ENCODE data around the gene USP32.
"Not testable (repeated sequence)": the region's sequence is repeated elsewhere in the genome, so short reads cannot be mapped to it uniquely, and the experiment has no call there.

Gene USP32

GRCh38 chr17:60293580-60294335, 98.2 kb downstream of the USP32 start:
- DNase-seq = no peak

DNA sequence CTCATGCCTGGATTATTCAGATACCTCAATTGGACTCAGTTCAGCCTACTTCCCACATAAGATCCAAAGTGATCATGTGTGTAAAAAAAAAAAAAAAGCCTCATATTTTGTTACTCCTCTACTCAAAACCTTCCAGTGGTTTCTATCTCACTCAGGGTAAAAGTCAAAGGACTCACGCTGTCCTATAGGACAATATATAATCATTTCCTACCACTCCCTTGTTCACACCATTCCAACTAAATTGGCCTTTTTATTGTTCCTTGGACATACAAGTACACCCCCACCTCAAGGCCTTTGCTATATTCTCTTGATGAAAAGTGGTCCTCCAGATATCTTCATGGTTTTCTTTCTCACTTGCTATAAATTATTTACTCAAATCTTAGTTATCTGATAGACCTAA, 99.2 kb downstream of the USP32 start:
- DNase-seq = no peak

- no peak for DNase-seq
These were observed 107.2 kb downstream of the USP32 start for GRCh38 chr17:60284709-60285108.

DNA sequence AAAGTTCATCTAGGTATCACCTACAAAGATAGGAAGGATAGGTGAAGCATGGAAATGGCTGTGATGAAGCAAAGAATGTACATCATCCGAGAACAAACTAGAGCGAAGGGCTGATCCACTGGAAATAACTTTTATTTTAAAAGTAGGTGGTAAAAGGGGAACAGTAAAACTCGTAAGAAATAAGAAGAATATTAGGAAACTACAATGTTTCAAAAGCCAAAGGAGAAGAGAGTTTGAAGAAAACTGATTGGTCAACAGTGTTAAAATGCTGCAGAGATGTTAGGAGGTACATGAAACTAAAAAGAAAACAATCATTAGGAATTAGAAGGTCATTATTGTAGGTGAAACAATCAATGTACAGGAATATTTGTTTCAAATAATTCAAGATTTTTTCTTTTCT, 108.1 kb downstream of the USP32 start:
- no peak for DNase-seq

DNA sequence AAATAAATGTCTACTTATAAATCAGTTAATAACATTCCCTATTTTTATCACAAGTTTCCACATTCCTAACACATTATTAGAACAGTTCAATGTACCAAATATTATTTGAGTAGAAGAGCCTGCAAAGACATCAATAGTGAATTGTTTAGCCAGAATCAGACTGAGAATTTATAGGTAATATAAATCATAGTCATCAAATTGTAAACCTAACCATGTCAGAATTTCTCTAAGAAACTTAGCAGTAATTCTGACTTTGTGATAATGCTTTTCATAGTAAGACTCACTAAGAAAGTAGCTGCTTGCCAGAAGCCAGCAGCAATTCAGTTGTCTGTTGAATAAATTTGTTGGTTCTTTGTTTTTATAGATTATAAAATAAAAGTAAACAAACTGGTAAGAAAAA, 111.3 kb downstream of the USP32 start:
- DNase-seq = no peak

- DNase-seq = no peak
These were observed 113.7 kb downstream of the USP32 start for GRCh38 chr17:60278237-60278636.

DNA sequence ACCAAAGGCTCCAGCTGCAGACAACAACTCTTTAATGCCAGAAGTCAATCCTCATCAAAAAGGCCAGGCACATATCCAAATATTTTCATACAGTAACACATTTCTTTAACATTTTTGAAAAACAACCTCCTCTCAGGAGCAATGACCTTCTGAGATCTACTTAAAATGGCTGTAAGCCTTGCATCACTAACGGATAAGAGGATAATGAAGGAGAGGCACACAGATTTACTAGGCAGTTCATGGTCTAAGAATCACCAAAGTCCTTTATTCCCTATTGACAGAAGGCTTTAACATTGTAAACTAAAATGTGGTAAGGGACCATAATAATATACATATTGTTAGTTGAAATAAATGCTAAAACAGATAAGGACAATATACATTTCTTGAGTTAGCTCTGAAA, 114.7 kb downstream of the USP32 start:
- DNase-seq = no peak

- DNase-seq = no peak
These were observed 122.5 kb downstream of the USP32 start for GRCh38 chr17:60269417-60269816.

GRCh38 chr17:60260540-60260939, 131.4 kb downstream of the USP32 start:
- no peak for DNase-seq

DNA sequence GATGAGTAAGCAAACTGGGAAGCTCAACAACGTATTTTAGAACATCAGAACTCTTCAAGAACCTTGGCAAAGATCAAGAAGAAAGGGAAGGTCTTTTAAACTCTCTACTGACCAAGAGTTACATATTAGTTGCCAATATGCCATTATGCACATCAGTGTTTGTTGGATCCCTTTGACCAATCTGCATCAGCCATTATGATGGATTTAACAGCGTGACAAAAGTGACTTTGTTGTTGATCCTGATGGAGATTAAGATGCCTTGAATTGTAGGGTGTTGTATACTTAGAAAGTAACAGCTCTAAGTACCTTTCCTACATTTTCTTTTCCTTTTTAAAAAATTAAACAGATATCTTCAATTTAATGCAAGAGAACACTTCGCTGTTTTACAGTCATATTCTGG, 133.6 kb downstream of the USP32 start:
- DNase-seq = no peak

DNA sequence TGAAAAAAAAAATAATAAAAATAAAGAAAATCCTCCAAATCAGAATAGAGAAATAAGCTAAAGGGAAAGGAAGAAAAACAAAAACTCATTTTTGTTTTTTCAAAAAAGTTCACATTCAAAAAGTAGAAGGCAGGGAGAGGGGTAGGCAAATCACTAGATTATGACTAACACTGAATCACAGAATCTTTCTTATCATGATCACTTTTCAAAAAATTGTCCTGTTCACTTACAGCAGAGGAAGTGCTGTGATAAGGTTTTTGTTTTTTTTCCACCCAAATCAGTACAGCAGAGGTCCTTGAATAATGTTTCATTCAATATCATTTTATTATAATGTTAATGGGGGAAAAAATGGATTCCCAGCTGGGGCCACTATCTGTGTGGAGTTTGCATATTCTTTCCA, 135.8 kb downstream of the USP32 start:
- DNase-seq = no peak

- DNase-seq = no peak
These were observed 138.9 kb downstream of the USP32 start for GRCh38 chr17:60253048-60253447.

- no peak for DNase-seq
These were observed 139.5 kb downstream of the USP32 start for GRCh38 chr17:60252459-60252858.

DNA sequence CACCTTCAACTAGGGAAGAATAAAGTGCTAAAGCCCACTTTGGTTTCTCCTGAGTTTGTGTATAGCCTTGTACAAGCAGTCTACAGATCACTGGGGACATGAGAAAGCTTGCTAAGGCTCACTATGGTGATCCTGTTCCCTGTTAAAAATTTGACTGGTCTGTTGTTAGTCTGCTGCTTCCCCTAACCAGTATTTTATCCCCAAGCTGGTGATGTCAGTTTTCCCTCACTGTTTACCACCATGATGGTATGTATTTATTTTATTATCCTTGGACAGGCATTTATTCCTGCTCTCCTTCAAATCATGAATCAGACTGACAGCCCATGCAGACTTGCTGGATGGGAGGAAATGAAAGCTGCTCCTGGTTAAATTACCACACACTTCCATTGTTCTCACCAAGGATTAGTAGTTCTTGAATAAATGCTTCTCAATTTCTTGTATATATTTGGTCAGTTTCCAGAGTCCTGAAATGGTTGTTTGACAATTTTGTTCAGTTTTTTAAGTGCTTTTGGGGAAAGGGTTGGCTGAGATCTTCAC, 142.6 kb downstream of the USP32 start:
- no peak for DNase-seq

DNA sequence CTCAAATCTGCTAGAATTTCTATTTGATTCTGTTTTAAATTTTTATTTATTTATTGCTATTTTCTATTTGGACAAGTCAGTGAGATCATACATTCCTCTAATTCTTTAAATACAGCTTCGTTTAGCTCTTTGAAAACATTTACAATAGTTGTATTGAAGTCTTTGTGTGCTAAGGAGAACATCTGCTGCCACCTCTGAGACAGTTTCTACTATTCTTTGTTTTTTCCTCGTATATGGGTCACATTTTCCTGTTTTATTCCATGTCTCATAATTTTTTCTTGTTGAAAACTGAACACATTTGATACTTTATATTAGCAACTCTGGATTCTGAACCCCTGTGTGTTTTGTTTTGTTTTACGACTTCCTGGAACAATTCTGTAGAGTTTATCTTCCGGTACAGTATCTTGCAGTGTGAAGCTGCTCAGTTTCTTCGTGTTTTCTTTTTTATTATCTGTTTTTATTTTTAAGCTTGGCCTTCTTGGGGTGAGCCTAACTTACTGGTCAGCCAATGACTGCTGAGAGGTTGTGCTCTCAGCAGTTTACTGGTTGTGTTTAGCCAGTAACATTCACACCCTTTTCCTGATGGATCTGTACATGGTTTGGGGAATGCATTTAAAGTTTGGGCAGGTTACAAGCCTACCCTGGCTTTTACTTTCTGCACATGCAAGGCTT, 143.2 kb downstream of the USP32 start:
- DNase-seq = no peak

- DNase-seq = no peak
These were observed 144.0 kb downstream of the USP32 start for GRCh38 chr17:60247836-60248461.

GRCh38 chr17:60244656-60245055, 147.3 kb downstream of the USP32 start:
- DNase-seq = no peak

GRCh38 chr17:60240290-60240689, 151.6 kb downstream of the USP32 start:
- no peak for DNase-seq

DNA sequence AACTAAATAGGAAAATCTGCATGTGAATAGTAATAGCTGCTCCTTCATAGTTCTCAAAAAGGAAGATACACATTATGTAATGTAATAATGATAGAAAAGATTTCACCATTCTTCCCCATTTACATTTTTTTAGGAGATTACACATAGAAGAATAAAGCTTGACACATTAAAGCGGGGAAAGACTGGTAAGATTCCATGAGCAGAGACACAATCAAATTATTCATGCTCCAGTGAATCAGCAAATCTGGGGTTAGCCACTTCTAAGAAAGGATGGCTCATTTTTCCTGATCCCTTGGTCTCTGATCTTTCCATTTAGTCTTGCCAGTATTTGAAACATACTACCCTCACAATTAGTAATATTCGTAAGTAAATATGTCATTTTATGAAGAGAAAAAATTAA, 160.2 kb downstream of the USP32 start:
- no peak for DNase-seq

GRCh38 chr17:60231234-60231633, 160.7 kb downstream of the USP32 start:
- DNase-seq = no peak

DNA sequence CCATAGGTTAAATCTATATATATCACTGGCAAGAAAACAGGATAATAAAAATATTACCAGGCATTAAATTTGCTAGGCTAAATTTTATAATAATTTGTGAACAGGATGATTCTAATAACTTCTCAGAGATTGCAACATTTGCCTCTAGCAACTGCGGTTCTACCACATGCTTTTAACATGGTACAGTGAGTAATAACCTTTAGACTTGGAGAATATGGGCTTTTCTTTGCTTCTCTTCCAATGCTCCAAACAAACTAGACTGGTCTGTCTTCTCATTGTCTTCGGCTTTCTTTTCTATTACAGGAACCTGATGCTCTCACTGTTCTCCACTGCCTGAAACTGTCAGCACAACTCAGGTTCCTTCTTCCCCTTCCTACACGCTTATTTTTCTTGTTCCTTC, 161.6 kb downstream of the USP32 start:
- no peak for DNase-seq

DNA sequence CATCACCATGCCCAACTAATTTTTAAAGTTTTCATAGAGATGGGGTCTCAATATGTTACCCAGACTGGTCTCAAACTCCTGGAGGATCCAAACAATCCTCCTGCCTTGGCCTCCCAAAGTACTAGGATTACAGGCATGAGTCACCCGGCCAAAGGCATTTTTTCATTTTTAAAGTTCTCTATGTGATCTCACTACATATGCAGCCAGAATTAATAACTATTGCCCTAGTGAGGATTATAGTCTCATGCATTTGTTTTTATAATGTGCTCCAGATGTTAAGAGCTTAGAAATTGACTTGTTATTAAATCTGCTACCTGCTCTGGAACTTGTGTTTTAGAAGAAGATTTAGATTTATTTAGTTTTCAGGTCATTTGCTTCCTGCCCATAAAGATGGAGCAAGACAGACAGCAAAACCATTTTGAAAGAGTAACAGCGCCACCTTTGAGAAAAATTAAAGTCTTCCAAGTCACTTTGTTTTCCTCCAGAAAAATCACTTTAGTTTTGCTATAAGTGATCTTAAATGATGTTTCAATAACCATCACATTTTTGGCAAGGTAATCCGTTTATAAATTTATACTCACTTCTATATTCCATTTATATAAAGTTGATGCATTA, 162.6 kb downstream of the USP32 start:
- DNase-seq = no peak

DNA sequence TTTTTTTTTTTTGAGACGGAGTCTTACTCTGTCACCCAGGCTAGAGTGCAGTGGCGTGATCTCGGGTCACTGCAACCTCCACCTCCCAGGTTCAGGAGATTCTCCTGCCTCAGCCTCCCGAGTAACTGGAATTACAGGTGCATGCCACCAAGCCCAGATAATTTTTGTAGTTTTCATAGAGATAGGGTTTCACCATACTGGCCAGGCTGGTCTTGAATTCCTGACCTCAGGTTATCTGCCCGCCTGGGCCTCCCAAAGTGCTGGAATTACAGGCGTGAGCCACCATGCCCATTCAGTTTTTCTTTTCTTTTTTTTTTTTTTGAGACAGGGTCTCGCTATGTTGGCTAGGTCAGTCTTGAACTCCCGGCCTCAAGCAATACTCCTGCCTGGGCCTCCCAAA, 164.7 kb downstream of the USP32 start:
- DNase-seq = not testable (repeated sequence)

DNA sequence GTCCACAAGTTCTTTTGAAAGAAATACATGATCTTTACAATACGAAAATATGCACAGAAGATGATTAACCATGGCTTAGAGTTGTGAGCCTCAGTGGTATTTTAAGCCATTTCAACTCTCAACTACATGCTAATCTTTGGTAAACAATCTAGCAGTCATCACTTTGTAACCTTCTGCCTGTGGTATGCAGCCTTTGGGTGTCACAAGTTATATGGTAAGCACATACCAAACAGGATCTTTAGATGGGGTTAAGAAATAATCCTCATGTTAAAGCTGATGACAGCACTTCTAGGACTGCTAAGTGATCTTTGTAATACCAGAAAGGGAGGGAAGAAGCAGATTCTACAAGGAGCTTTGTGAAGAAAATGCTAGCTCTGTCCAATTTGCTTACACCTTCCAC, 167.9 kb downstream of the USP32 start:
- no peak for DNase-seq
